SU-DHL-6 (cell line): Measurements from ENCODE around the gene PHF11.

ENCODE experiments used
- CTCF ChIP-seq: fragments of 200-600 bp; sonication (generic); IDR thresholded peaks from one replicate; pipeline ENCODE4 v1.5.1; 2017; ENCODE audit warnings: antibody characterized with exemption, mild to moderate bottlenecking, low read length, moderate library complexity; ENCODE audit not compliant: insufficient read depth, poor library complexity, severe bottlenecking
- EZH2phosphoT487 ChIP-seq: fragments of 200-600 bp; sonication (generic), shearing (Covaris generic); conservative IDR thresholded peaks from 2 replicates; pipeline ENCODE4 v1.6.1; 2018; ENCODE audit warnings: mild to moderate bottlenecking, antibody characterized with exemption, low read length, moderate library complexity, mixed read lengths

DNA sequence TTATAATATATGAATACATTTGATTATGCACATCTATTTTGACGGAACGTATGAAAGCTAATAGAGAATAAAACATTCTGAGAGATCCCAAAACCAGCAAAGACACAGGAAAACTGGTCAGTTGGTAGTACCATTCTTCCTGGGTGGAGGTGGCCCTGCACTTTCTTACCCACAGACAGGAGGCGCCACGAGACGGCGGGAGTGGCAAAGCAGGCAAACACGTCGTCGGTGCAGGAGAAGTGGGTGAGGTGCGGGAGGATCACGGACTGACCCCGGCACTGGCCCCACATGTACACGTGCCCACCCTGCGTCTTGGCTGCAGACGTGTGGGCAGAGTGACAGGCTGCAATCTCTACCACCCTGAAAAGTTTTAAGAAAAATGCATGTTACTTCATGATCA lies 53.5 kb downstream of the PHF11 start:
- TF ChIP-seq CTCF (no peak), EZH2phosphoT487 (no peak)
